ENCODE measurements around the gene ZNF205. TPM values are rescaled to one million over a fixed set of nuclear protein-coding genes. Genes with fewer than 3 reads are reported as not detected.

The ZNF205 gene
- total and polyA plus RNA-seq, 9 of the 15 experiments (the other 6 are each of a cell fraction or from before 2014, with no cell fraction given), result 2.4 to 11.8 (median 5.1) TPM; not detected in 2

DNA sequence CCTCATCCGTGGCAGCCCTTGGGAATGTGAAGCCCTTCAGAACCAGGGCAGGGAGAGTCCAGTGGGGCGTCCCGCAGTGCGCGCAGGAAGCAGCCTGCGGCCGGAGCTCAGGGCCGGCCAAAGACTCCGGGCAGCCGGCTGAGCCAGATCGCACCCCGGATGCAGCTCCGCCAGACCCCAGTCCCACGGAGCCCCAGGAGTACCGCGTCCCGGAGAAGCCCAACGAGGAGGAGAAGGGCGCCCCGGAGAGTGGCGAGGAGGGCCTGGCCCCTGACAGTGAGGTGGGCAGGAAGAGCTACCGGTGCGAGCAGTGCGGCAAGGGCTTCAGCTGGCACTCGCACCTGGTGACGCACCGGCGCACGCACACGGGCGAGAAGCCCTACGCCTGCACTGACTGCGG lies 6.9 kb downstream of the ZNF205 start:
- no peak for ATAC-seq
- H3K9me1 ChIP-seq (ENCODE audit: control insufficient read depth, insufficient read depth, low read length), result no peaks in the 10 kb centered on the region
- no peak overlapping the region for H3K9ac ChIP-seq (ENCODE audit: insufficient read depth in 1 of 2, low read depth in 2 of 2, low read length in 2 of 2)
- WGBS (ENCODE audit: insufficient coverage, low coverage, missing lambda C conversion rate), result 95% methylated on average over 21 of the region's 33 CpGs
- CTCF ChIA-PET (ENCODE audit: low intra/inter-chr PET ratio), result no interaction called here
- in situ Hi-C loops (cut with MboI) (no loop called here), intact Hi-C loops (cut with micrococcal nuclease) (no loop called here)
- no peak overlapping the region for H3K4me2 ChIP-seq (ENCODE audit: insufficient read depth, low read length)
- no peak overlapping the region for H3K27ac ChIP-seq (ENCODE audit: extremely low read depth, low read depth, low read length)
- no peaks in the 10 kb centered on the region for H3K27me3 ChIP-seq (ENCODE audit: control insufficient read depth in 2 of 2, insufficient read depth in 2 of 2, low read length in 2 of 2)
- no peak overlapping the region for H3K4me3 ChIP-seq
- H3K79me2 ChIP-seq (ENCODE audit: control insufficient read depth, insufficient read depth, low read length), result no peaks in the 10 kb centered on the region
- POLR2A ChIA-PET, result interaction anchor here (0.8 to 1.1 kb wide), 2 partner anchors 9 to 11 kb away, joined by 3 read pairs; no protein-coding TSS in a partner anchor
- peaks cover 21% of the 10 kb centered on the region; the same call in 2 of the 3 replicates for H3K36me3 ChIP-seq (ENCODE audit: control insufficient read depth, insufficient read depth, low read length)
- no peak for FAIRE-seq
- H4K20me1 ChIP-seq (replicated peaks; ENCODE audit: control insufficient read depth, insufficient read depth, low read length), result no peaks in the 10 kb centered on the region; the same call in 1 of the 2 replicates
- DNase-seq (ENCODE audit: extremely low read depth in 1 of 4, low spot score in 3 of 4), result no peak
- H2AFZ ChIP-seq (ENCODE audit: low read depth, low read length), result no peak overlapping the region
- H3K9me3 ChIP-seq (replicated peaks; ENCODE audit: control insufficient read depth, insufficient read depth, low read depth, low read length), result no peaks in the 10 kb centered on the region
- H3K4me1 ChIP-seq (replicated peaks in 1 of 2; ENCODE audit: control insufficient read depth in 2 of 2, insufficient read depth in 2 of 2, low read length in 2 of 2), result peaks cover 9 to 29% of the 10 kb centered on the region in 2 experiments
- no TSS peak for BruUV-seq (replicated peaks)
- TF ChIP-seq ILK (tag; IDR thresholded peaks at IDR 0.05; ENCODE audit: borderline replicate concordance, low read depth) (no peak), ETV1 (tag; conservative IDR thresholded peaks at IDR 0.05; ENCODE audit: low read depth) (no peak), MXI1 (IDR thresholded peaks at IDR 0.05; ENCODE audit: low read depth, low read length) (no peak), KDM2B (CRISPR knock-in tag; IDR thresholded peaks at IDR 0.05) (no peak), HCFC1 (IDR thresholded peaks at IDR 0.05; ENCODE audit: low read depth, low read length) (no peak), ZNF253 (CRISPR knock-in tag; conservative IDR thresholded peaks at IDR 0.05) (no peak), ZNF76 (CRISPR knock-in tag; IDR thresholded peaks at IDR 0.05; ENCODE audit: borderline replicate concordance) (no peak)
- TF ChIP-seq, protein P1, sequence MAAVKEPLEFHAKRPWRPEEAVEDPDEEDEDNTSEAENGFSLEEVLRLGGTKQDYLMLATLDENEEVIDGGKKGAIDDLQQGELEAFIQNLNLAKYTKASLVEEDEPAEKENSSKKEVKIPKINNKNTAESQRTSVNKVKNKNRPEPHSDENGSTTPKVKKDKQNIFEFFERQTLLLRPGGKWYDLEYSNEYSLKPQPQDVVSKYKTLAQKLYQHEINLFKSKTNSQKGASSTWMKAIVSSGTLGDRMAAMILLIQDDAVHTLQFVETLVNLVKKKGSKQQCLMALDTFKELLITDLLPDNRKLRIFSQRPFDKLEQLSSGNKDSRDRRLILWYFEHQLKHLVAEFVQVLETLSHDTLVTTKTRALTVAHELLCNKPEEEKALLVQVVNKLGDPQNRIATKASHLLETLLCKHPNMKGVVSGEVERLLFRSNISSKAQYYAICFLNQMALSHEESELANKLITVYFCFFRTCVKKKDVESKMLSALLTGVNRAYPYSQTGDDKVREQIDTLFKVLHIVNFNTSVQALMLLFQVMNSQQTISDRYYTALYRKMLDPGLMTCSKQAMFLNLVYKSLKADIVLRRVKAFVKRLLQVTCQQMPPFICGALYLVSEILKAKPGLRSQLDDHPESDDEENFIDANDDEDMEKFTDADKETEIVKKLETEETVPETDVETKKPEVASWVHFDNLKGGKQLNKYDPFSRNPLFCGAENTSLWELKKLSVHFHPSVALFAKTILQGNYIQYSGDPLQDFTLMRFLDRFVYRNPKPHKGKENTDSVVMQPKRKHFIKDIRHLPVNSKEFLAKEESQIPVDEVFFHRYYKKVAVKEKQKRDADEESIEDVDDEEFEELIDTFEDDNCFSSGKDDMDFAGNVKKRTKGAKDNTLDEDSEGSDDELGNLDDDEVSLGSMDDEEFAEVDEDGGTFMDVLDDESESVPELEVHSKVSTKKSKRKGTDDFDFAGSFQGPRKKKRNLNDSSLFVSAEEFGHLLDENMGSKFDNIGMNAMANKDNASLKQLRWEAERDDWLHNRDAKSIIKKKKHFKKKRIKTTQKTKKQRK (IDR thresholded peaks at IDR 0.05; ENCODE audit: borderline replicate concordance, low read depth, low read length), result no peak
- TF ChIP-seq, protein P2, sequence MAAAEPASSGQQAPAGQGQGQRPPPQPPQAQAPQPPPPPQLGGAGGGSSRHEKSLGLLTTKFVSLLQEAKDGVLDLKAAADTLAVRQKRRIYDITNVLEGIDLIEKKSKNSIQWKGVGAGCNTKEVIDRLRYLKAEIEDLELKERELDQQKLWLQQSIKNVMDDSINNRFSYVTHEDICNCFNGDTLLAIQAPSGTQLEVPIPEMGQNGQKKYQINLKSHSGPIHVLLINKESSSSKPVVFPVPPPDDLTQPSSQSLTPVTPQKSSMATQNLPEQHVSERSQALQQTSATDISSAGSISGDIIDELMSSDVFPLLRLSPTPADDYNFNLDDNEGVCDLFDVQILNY (CRISPR knock-in tag; IDR thresholded peaks at IDR 0.05), result no peak
